Measurements from ENCODE around the gene MAST2.
"Not testable (repeated sequence)": the region's sequence is repeated elsewhere in the genome, so short reads cannot be mapped to it uniquely, and the experiment has no call there.

MAST2 gene

GRCh38 chr1:45949462-45949861 is 146.1 kb downstream of the MAST2 start:
- not testable (repeated sequence) for DNase-seq

GRCh38 chr1:45952072-45952471 is 148.7 kb downstream of the MAST2 start:
- DNase-seq = no peak

- no peak for DNase-seq
Measured at GRCh38 chr1:45953934-45954847, 150.8 kb downstream of the MAST2 start.

GRCh38 chr1:45957684-45958083 is 154.3 kb downstream of the MAST2 start:
- DNase-seq = no peak

GRCh38 chr1:45958317-45958716 is 154.9 kb downstream of the MAST2 start:
- no peak for DNase-seq

- DNase-seq = no peak
Measured at GRCh38 chr1:45960930-45961715, 157.7 kb downstream of the MAST2 start.

- not testable (repeated sequence) for DNase-seq
Measured at GRCh38 chr1:45961936-45962335, 158.5 kb downstream of the MAST2 start.

- DNase-seq = no peak
Measured at GRCh38 chr1:45968941-45969666, 165.7 kb downstream of the MAST2 start.

- DNase-seq = no peak
Measured at GRCh38 chr1:45969866-45970265, 166.5 kb downstream of the MAST2 start.

- DNase-seq = no peak
Measured at GRCh38 chr1:45971335-45971734, 167.9 kb downstream of the MAST2 start.

GRCh38 chr1:45971922-45972531 is 168.6 kb downstream of the MAST2 start:
- no peak for DNase-seq

- no peak for DNase-seq
Measured at GRCh38 chr1:45972621-45973020, 169.2 kb downstream of the MAST2 start.

GRCh38 chr1:45973121-45973520 is 169.7 kb downstream of the MAST2 start:
- DNase-seq = no peak

- DNase-seq = no peak
Measured at GRCh38 chr1:45974541-45975269, 171.3 kb downstream of the MAST2 start.

- DNase-seq = no peak
Measured at GRCh38 chr1:45976623-45977022, 173.2 kb downstream of the MAST2 start.

GRCh38 chr1:45979074-45979777 is 175.8 kb downstream of the MAST2 start:
- no peak for DNase-seq

- DNase-seq = no peak
Measured at GRCh38 chr1:45979778-45980176, 176.4 kb downstream of the MAST2 start.

GRCh38 chr1:45982359-45982758 is 178.9 kb downstream of the MAST2 start:
- DNase-seq = no peak

- DNase-seq = no peak
Measured at GRCh38 chr1:45983967-45984366, 180.6 kb downstream of the MAST2 start.

GRCh38 chr1:45987204-45987603 is 183.8 kb downstream of the MAST2 start:
- no peak for DNase-seq

GRCh38 chr1:45989249-45989648 is 185.8 kb downstream of the MAST2 start:
- DNase-seq = no peak
